T-cell (primary cell): ENCODE data around the gene GATD1. TPM values are rescaled to one million over a fixed set of nuclear protein-coding genes. Genes with fewer than 3 reads are reported as not detected.
A peak's percentile ranks its signal among the peaks of the same experiment; 100 is the strongest.

Source experiments
- ATAC-seq, 4 experiments: fragments of 200-7000 bp in 3 of 4; fragments of 150-1000 bp in 1 of 4; cut with Tn5 transposase; replicated peaks in 1 of 4; 1 replicate in 3 of 4; 2 replicates in 1 of 4; pipeline ENCODE4 v1.10.0; 2021; ENCODE audit warnings: moderate library complexity in 3 of 4, mild to moderate bottlenecking in 2 of 4, moderate number of reproducible peaks in 1 of 4
- CTCF ChIA-PET, 2 donors: fragments of 300-600 bp; sonication (Branson Sonifier 250); formaldehyde crosslinking; loops; one replicate each; lab custom pipeline; 2022; ENCODE audit warnings: antibody characterized with exemption in 2 of 2; lab: Charles Lee
- POLR2A ChIA-PET, 2 donors: fragments of 300-600 bp; sonication (Branson Sonifier 250); formaldehyde crosslinking; loops; one replicate each; lab custom pipeline; 2022; ENCODE audit warnings: antibody characterized with exemption in 2 of 2; lab: Charles Lee
- DNase-seq, 35 experiments: peaks; one replicate each; pipeline versions ENCODE4 v3.0.0 to v3.0.0-alpha.2; 2013 to 2023
- H3K27ac ChIP-seq: one replicate; pipeline ENCODE4 v1.5.1; 2013; ENCODE audit warnings: low read length
- H3K27me3 ChIP-seq, 2 experiments: replicated peaks in 1 of 2; 1 replicate in 1 of 2; 2 replicates in 1 of 2; pipeline versions ENCODE4 v1.6.1 to v1.7.0; 2013; ENCODE audit warnings: low read length in 1 of 2, mixed read lengths in 1 of 2; ENCODE audit not compliant: control insufficient read depth in 2 of 2, insufficient read depth in 2 of 2; ENCODE audit errors: extremely low read depth in 1 of 2
- H3K36me3 ChIP-seq, 2 donors: 1 replicate in 1 of 2; 2 replicates in 1 of 2; pipeline versions ENCODE4 v1.6.1 to v1.7.0; 2013; ENCODE audit warnings: low read length in 1 of 2; ENCODE audit not compliant: control insufficient read depth in 2 of 2, insufficient read depth in 1 of 2; ENCODE audit errors: extremely low read depth in 1 of 2
- H3K4me1 ChIP-seq, 2 experiments: 1 replicate in 1 of 2; 2 replicates in 1 of 2; pipeline versions ENCODE4 v1.6.1 to v1.7.0; 2013; ENCODE audit warnings: low read length in 2 of 2, mixed read lengths in 1 of 2; ENCODE audit not compliant: insufficient read depth in 2 of 2, control insufficient read depth in 1 of 2; ENCODE audit errors: extremely low read depth in 1 of 2
- H3K4me3 ChIP-seq, 2 donors: 1 replicate in 1 of 2; 2 replicates in 1 of 2; pipeline versions ENCODE4 v1.5.1 to v1.7.0; 2013; ENCODE audit warnings: mild to moderate bottlenecking in 2 of 2, low read length in 1 of 2, moderate library complexity in 1 of 2; ENCODE audit not compliant: control insufficient read depth in 1 of 2; ENCODE audit errors: extremely low read depth in 1 of 2
- H3K9me3 ChIP-seq: 2 replicates; pipeline ENCODE4 v1.7.0; 2013
- H3K27ac Mint-ChIP-seq, 2 donors: one replicate each; pipeline ENCODE4 v1.8.0; 2020 to 2021; ENCODE audit warnings: mild to moderate bottlenecking in 2 of 2, mixed read lengths in 2 of 2
- H3K27me3 Mint-ChIP-seq, 2 donors: one replicate each; pipeline ENCODE4 v1.8.0; 2021 to 2022; ENCODE audit warnings: mixed read lengths in 2 of 2
- H3K36me3 Mint-ChIP-seq: one replicate; pipeline ENCODE4 v1.8.0; 2021; ENCODE audit warnings: mixed read lengths
- H3K4me1 Mint-ChIP-seq, 3 donors: one replicate each; pipeline ENCODE4 v1.8.0; 2020 to 2022; ENCODE audit warnings: mixed read lengths in 3 of 3, mild to moderate bottlenecking in 1 of 3
- H3K4me3 Mint-ChIP-seq, 3 donors: one replicate each; pipeline ENCODE4 v1.8.0; 2020 to 2022; ENCODE audit warnings: mild to moderate bottlenecking in 3 of 3, mixed read lengths in 3 of 3, moderate library complexity in 3 of 3
- H3K9me3 Mint-ChIP-seq, 3 donors: one replicate each; pipeline ENCODE4 v1.8.0; 2020 to 2022; ENCODE audit warnings: mixed read lengths in 3 of 3
- WGBS: methylation state at CpG from one replicate; pipeline ENCODE4 v1.1.5; 2013; ENCODE audit warnings: missing lambda C conversion rate; ENCODE audit not compliant: insufficient coverage; 5-methylcytosine and 5-hydroxymethylcytosine counted together
- total RNA-seq, 35 experiments: library from RNA in 6 of 35; stranded (reverse) in 6 of 35; fragments of 120-200 nt in 1 of 35; gene quantifications; one replicate each; pipeline versions ENCODE4 v1.2.1 to v1.2.4 and lab custom pipeline; 2013 to 2026

The GATD1 gene
- total RNA-seq, 5 donors from 2014 or later (not counting 1 experiment from before 2014, with no cell fraction given), result 40.8 to 73.5 (median 70.2) TPM

DNA sequence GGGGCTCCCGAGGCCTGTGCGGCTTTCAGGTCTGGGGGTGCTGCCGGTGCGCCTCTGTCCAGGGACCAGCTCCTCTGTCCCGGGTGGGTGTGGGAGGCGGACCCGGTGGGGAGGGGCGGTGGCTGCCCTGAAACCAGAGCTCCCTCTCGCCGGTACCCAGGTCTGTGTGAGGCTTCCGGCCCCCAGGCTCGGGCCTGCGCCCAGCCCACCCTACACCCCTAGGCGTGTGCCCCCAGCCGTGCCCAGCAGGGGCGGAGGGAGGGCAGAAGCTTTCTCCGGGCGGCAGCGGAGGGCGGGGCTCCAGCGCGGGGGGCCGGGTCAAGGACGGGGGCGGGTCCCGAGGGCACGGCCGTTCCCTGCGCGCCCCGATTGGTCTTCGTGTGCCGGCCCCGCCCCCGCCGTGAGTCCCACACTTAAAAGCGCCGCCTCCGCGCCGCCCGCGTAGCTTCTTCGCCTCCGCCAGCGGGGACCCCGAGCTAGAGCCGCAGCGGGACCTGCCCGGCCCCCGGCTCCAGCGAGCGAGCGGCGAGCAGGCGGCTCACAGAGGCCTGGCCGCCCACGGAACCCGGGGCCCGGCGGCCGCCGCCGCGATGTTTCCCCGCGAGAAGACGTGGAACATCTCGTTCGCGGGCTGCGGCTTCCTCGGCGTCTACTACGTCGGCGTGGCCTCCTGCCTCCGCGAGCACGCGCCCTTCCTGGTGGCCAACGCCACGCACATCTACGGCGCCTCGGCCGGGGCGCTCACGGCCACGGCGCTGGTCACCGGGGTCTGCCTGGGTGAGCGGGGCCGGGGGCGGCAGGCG, 42.0 kb upstream of the GATD1 start:
- peak overlapping the region; percentile 83 to 86 (median 84) for H3K4me3 Mint-ChIP-seq
- ChIA-PET CTCF (interaction anchor here in 1 of 2 donors (1.6 kb wide), 1 partner anchor 10 kb away, joined by 6 read pairs; the partner anchor contains the start of gene RPLP2), POLR2A (interaction anchor here (0.6 to 1.1 kb wide), 7 partner anchors 9 to 492 kb away, joined by 3 to 11 read pairs (median 5); partner anchors contain the start of gene RPLP2 (in 1 of the 2))
- Histone ChIP-seq H3K36me3 (peaks cover 1 to 21% of the 10 kb centered on the region in 2 donors), H3K27ac (peak overlapping the region; percentile 47), H3K27me3 (peaks cover 0 to 5% of the 10 kb centered on the region in 2 experiments), H3K4me3 (peak overlapping the region; percentile 58 to 83), H3K9me3 (no peaks in the 10 kb centered on the region), H3K4me1 (peaks cover 5 to 35% of the 10 kb centered on the region in 2 experiments)
- under 1% methylated on average over 87 of the region's 96 CpGs for WGBS
- ATAC-seq, result peak; percentile 76 to 86 (median 82)
- H3K9me3 Mint-ChIP-seq, result no peaks in the 10 kb centered on the region
- H3K27me3 Mint-ChIP-seq, result no peaks in the 10 kb centered on the region
- H3K27ac Mint-ChIP-seq, result peak overlapping the region; percentile 74 to 84
- peaks cover 10% of the 10 kb centered on the region for H3K36me3 Mint-ChIP-seq
- peak; percentile 78 to 95 (median 89) for DNase-seq
- peaks cover 7 to 20% (median 13%) of the 10 kb centered on the region in 3 donors for H3K4me1 Mint-ChIP-seq

DNA sequence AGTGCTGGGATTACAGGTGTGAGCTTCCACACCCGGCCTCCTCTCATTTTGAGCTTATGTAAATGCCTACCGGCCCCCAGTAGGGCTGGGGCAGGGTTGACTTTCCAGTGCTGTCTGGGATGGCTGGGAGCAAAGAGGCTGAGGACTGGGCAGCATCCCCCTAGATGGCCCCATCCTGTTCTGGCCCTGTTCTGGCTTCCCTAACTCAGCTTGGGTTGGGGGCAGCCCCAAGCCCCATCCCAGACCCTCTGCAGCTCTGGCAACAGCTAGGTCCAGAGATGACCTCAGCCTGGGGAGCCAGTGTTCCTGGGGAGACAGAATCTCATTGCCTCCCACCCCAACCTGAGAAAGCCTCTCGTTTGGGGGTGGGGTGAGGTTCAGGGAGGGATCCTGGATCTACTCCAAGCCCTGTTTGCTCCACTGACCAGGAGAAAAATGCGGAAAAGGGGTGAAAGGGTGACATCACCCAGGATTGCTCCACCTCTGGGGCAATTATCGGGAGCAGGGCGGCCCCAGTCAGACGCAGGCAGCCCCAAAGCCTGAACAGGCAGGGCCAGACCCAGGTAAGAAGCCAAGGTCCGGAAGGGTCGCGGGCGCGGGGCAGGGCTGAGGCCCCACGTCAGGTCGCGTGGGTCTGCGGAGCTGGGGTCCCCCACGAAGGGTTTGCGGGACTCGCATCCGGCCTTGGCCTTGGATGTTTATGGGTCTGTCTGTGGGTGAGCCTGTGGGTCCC, 41.3 kb upstream of the GATD1 start, which contains the start of gene PNPLA2:
PNPLA2 (plus strand) TSS at position 519 of the 733 bp plus-strand sequence. CDS start 805 bp downstream, outside the sequence.
- Histone ChIP-seq H3K27me3 (peaks cover 0 to 5% of the 10 kb centered on the region in 2 experiments), H3K36me3 (peaks cover 3 to 16% of the 10 kb centered on the region in 2 donors), H3K27ac (peak within 1 kb of the TSS; percentile 47), H3K9me3 (no peaks in the 10 kb centered on the region), H3K4me3 (peak within 1 kb of the TSS; percentile 58 to 83), H3K4me1 (peaks cover 5 to 35% of the 10 kb centered on the region in 2 experiments)
- H3K36me3 Mint-ChIP-seq, result peaks cover 14% of the 10 kb centered on the region
- no peaks in the 10 kb centered on the region for H3K27me3 Mint-ChIP-seq
- ChIA-PET CTCF (interaction anchor here in 1 of 2 donors (1.6 kb wide), 1 partner anchor 10 kb away, joined by 6 read pairs; the partner anchor contains the start of gene RPLP2), POLR2A (interaction anchor here (0.6 to 0.9 kb wide), 5 partner anchors 10 to 493 kb away, joined by 3 to 11 read pairs (median 5); no protein-coding TSS in a partner anchor)
- DNase-seq, result no peak
- ATAC-seq, result no peak
- peak within 1 kb of the TSS; percentile 83 to 86 (median 84) for H3K4me3 Mint-ChIP-seq
- H3K27ac Mint-ChIP-seq, result peak within 1 kb of the TSS; percentile 75 to 84
- 33% methylated on average over 17 of the region's 20 CpGs for WGBS
- H3K4me1 Mint-ChIP-seq, result peaks cover 7 to 20% (median 13%) of the 10 kb centered on the region in 3 donors
- no peaks in the 10 kb centered on the region for H3K9me3 Mint-ChIP-seq

DNA sequence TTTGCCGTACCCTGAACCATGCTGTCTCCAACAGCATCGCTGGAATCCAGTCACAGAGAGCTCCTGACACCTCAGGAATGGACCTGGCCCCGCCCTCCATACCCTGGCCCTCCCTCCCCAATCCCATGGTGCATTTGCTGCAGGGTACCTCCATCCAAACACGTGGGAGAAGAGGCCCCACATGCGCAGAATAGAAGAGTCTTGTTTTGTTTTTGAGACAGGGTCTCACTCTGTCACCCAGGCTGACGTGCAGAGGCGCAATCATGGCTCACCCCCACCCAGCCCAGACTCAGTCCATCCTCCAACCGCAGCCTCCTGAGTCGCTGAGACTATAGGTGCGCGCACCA, 39.1 kb upstream of the GATD1 start:
- Mint-ChIP-seq H3K36me3 (peaks cover 15% of the 10 kb centered on the region), H3K27ac (no peak overlapping the region)
- ATAC-seq, result no peak

DNA sequence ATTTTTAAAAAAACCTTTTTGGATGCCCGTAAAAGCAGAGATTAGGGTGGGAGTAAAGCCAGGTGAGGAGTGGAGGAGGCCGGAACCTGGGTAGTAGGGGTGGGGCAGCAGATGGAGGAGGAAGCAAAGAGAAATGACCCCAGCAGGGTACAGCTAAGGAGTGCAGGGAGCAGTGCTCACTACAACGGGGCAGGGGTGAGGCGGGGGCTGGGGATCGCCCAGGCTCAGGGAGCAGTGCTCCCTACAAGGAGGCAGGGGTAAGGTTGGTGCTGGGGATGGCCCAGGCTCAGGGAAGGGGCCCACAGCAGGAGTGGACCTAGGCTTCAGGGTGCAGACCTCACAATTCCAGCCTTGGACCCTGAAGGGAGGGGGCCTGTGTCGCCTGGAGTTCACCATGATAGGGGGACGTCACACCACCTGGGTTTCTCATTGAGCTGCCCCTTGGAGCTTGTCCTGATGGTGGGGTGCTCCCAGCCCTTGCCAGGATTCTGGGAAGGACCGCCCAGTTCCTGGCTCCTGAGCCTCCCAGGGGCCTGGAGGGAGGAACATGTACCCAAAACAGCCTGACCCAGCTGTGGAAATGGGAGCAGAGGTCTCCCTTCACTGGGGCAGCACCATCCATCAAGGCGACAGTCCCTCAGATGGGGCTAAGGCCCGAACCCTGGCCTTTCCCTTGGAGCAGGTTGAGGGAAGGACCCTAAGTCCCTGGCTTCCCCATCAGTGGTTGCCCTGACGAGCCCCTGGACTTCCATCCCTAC, 38.6 kb upstream of the GATD1 start:
- Mint-ChIP-seq H3K27ac (no peak overlapping the region), H3K27me3 (no peaks in the 10 kb centered on the region), H3K36me3 (peaks cover 20% of the 10 kb centered on the region), H3K9me3 (no peaks in the 10 kb centered on the region), H3K4me1 (peaks cover 21 to 28% (median 23%) of the 10 kb centered on the region in 3 donors), H3K4me3 (no peak overlapping the region)
- peaks cover 14 to 35% of the 10 kb centered on the region in 2 experiments for H3K4me1 ChIP-seq
- H3K27ac ChIP-seq, result no peak overlapping the region
- POLR2A ChIA-PET, result no interaction called here
- 93% methylated on average over 11 of the region's 11 CpGs for WGBS
- no peak for DNase-seq
- no peak overlapping the region for H3K4me3 ChIP-seq
- CTCF ChIA-PET, result no interaction called here
- no peaks in the 10 kb centered on the region for H3K27me3 ChIP-seq
- no peak for ATAC-seq
- H3K36me3 ChIP-seq, result peaks cover 21 to 27% of the 10 kb centered on the region in 2 donors
- H3K9me3 ChIP-seq, result no peaks in the 10 kb centered on the region

More for the DNA sequence above, 39.1 kb upstream of the GATD1 start:
- Histone ChIP-seq H3K27ac (no peak overlapping the region), H3K9me3 (no peaks in the 10 kb centered on the region), H3K4me3 (no peak overlapping the region), H3K27me3 (no peaks in the 10 kb centered on the region), H3K4me1 (peaks cover 8 to 35% of the 10 kb centered on the region in 2 experiments), H3K36me3 (peaks cover 18 to 25% of the 10 kb centered on the region in 2 donors)
- Mint-ChIP-seq H3K27me3 (no peaks in the 10 kb centered on the region), H3K9me3 (no peaks in the 10 kb centered on the region), H3K4me3 (no peak overlapping the region), H3K4me1 (peaks cover 20 to 26% (median 22%) of the 10 kb centered on the region in 3 donors)
- WGBS, result 92% methylated on average over 2 of the region's 11 CpGs
- CTCF ChIA-PET, result no interaction called here
- no peak for DNase-seq
- POLR2A ChIA-PET, result interaction anchor here in 1 of 2 donors (0.6 kb wide), 1 partner anchor 240 kb away, joined by 3 read pairs; the partner anchor contains the start of gene PHRF1

DNA sequence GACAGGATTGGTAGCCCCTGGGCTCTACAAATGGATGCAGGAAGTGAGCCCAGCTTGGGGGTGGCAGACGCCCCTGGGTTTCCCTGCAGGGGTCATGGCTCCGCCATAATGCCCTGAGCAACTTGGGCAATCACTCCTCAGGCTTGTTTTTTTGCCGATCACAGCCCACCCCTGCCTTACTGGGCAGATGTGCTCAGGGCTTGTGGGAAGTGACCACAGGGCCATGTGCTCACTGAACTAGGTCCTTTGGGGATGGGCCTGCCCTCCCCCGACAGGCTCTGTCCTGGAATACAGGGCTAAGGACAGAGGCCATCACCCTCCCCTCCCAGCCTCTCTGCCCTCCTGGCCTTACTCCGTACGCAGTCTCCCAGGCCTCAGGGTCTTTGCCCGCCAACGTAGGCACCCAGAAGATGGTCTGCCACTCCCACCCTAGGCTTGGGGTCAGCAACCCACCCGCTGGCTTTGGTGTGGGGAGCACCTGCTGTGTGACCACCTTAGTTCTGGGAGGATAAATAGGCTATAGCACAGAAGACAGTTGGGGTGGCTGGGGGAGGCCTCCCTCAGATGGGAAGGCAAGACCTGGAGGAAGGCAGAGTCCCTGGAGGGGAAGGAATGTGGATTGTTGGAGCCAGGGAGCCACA, 36.3 kb upstream of the GATD1 start:
- no peak overlapping the region for H3K27ac Mint-ChIP-seq
- no peak for ATAC-seq
- CTCF ChIA-PET, result no interaction called here

More for the DNA sequence above, 36.3 kb upstream of the GATD1 start:
- no peaks in the 10 kb centered on the region for H3K9me3 Mint-ChIP-seq
- Histone ChIP-seq H3K27me3 (no peaks in the 10 kb centered on the region), H3K4me1 (peaks cover 13 to 34% of the 10 kb centered on the region in 2 experiments), H3K27ac (no peak overlapping the region), H3K9me3 (no peaks in the 10 kb centered on the region), H3K4me3 (no peak overlapping the region), H3K36me3 (peaks cover 21 to 27% of the 10 kb centered on the region in 2 donors)
- H3K4me1 Mint-ChIP-seq, result peaks cover 29 to 34% (median 31%) of the 10 kb centered on the region in 3 donors
- WGBS, result 77% methylated on average over 4 of the region's 9 CpGs
- H3K27me3 Mint-ChIP-seq, result no peaks in the 10 kb centered on the region
- peaks cover 20% of the 10 kb centered on the region for H3K36me3 Mint-ChIP-seq
- H3K4me3 Mint-ChIP-seq, result no peak overlapping the region
- DNase-seq, result no peak
- POLR2A ChIA-PET, result interaction anchor here in 1 of 2 donors (0.6 kb wide), 2 partner anchors 9 to 29 kb away, joined by 3 read pairs; no protein-coding TSS in a partner anchor
